SK-N-SH treated with all-trans-retinoic acid at 6 μM for 48 hours (cell line): ENCODE data around the gene RBMS3.

Experiments used
- ATAC-seq: fragments of 200-7000 bp; cut with Tn5 transposase; 3 replicates; pipeline ENCODE4 v1.9.1; 2020; ENCODE audit warnings: mild to moderate bottlenecking, moderate library complexity
- CREB5 ChIP-seq: fragments of 250-450 bp; sonication (Bioruptor Pico); IDR thresholded peaks from 2 replicates; pipeline ENCODE4 v1.5.1; 2020; ENCODE audit warnings: low read depth, mild to moderate bottlenecking, moderate library complexity
- CSDC2 ChIP-seq: fragments of 250-450 bp; sonication (Bioruptor Pico); IDR thresholded peaks from 2 replicates; pipeline ENCODE4 v1.5.0; 2020; ENCODE audit warnings: mild to moderate bottlenecking, moderate library complexity
- CSRNP3 ChIP-seq: fragments of 250-450 bp; sonication (Bioruptor Pico); IDR thresholded peaks from 2 replicates; pipeline ENCODE4 v1.5.1; 2021; ENCODE audit warnings: mild to moderate bottlenecking, moderate library complexity
- ESRRG ChIP-seq: fragments of 250-450 bp; sonication (Bioruptor Pico); IDR thresholded peaks from 2 replicates; pipeline ENCODE4 v1.6.1; 2021; ENCODE audit warnings: mild to moderate bottlenecking
- GLIS3 ChIP-seq: fragments of 250-450 bp; sonication (Bioruptor Pico); IDR thresholded peaks from 2 replicates; pipeline ENCODE4 v1.5.0; 2020; ENCODE audit warnings: mild to moderate bottlenecking, moderate library complexity
- OSR1 ChIP-seq: fragments of 250-450 bp; sonication (Bioruptor Pico); IDR thresholded peaks from 2 replicates; pipeline ENCODE4 v1.8.0; 2022; ENCODE audit warnings: moderate library complexity, mild to moderate bottlenecking, inconsistent platforms
- PATZ1 ChIP-seq: fragments of 250-450 bp; sonication (Bioruptor Pico); IDR thresholded peaks from 2 replicates; pipeline ENCODE4 v1.8.0; 2020; ENCODE audit warnings: mild to moderate bottlenecking, moderate library complexity, borderline replicate concordance
- POU6F1 ChIP-seq: fragments of 250-450 bp; sonication (Bioruptor Pico); IDR thresholded peaks from 2 replicates; pipeline ENCODE4 v1.8.0; 2021; ENCODE audit warnings: low read depth, mild to moderate bottlenecking, moderate library complexity, borderline replicate concordance
- RARB ChIP-seq: fragments of 250-450 bp; sonication (Bioruptor Pico); IDR thresholded peaks from 2 replicates; pipeline ENCODE4 v1.8.0; 2021; ENCODE audit warnings: mild to moderate bottlenecking, moderate library complexity
- SNAI2 ChIP-seq: fragments of 250-450 bp; sonication (Bioruptor Pico); IDR thresholded peaks from 2 replicates; pipeline ENCODE4 v1.5.0; 2020; ENCODE audit warnings: mild to moderate bottlenecking, moderate library complexity
- TCF4 ChIP-seq: fragments of 250-450 bp; sonication (Bioruptor Pico); IDR thresholded peaks from 2 replicates; pipeline ENCODE4 v1.8.0; 2021; ENCODE audit warnings: mild to moderate bottlenecking, moderate library complexity, borderline replicate concordance
- TOX ChIP-seq: fragments of 250-450 bp; sonication (Bioruptor Pico); IDR thresholded peaks from 2 replicates; pipeline ENCODE4 v1.8.0; 2021; ENCODE audit warnings: mild to moderate bottlenecking, moderate library complexity, borderline replicate concordance
- TSHZ2 ChIP-seq: fragments of 250-450 bp; sonication (Bioruptor Pico); IDR thresholded peaks from 2 replicates; pipeline ENCODE4 v1.5.0; 2020; ENCODE audit warnings: mild to moderate bottlenecking, moderate library complexity
- ZC3H10 ChIP-seq: fragments of 250-450 bp; sonication (Bioruptor Pico); IDR thresholded peaks from 2 replicates; pipeline ENCODE4 v1.5.1; 2021; ENCODE audit warnings: mild to moderate bottlenecking, moderate library complexity
- ZFP3 ChIP-seq: fragments of 250-450 bp; sonication (Bioruptor Pico); IDR thresholded peaks from 2 replicates; pipeline ENCODE4 v1.5.0; 2020; ENCODE audit warnings: mild to moderate bottlenecking, moderate library complexity
- ZFP30 ChIP-seq: fragments of 450-650 bp; formaldehyde crosslinking; IDR thresholded peaks from 2 replicates; pipeline ENCODE4 v1.5.0; 2022; ENCODE audit warnings: mild to moderate bottlenecking, moderate library complexity
- ZNF70 ChIP-seq: fragments of 450-650 bp; formaldehyde crosslinking; IDR thresholded peaks from 2 replicates; pipeline ENCODE4 v1.5.0; 2020; ENCODE audit warnings: mild to moderate bottlenecking, moderate library complexity
- ZNF8 ChIP-seq: fragments of 450-650 bp; formaldehyde crosslinking; IDR thresholded peaks from 2 replicates; pipeline ENCODE4 v1.5.0; 2020; ENCODE audit warnings: mild to moderate bottlenecking, moderate library complexity

RBMS3 gene

GRCh38 chr3:29949940-29950616 is 669.2 kb downstream of the RBMS3 start:
- no peak for TF ChIP-seq GLIS3
- TF ChIP-seq ZNF8 (CRISPR knock-in tag) = no peak
- no peak for TF ChIP-seq OSR1 (CRISPR knock-in tag)
- TF ChIP-seq RARB (CRISPR knock-in tag) = no peak
- no peak for TF ChIP-seq CSDC2
- TF ChIP-seq PATZ1 (CRISPR knock-in tag) = no peak
- TF ChIP-seq CREB5 (CRISPR knock-in tag) = no peak
- TF ChIP-seq ZNF70 (CRISPR knock-in tag) = no peak
- no peak for TF ChIP-seq ESRRG (CRISPR knock-in tag)
- no peak for TF ChIP-seq ZFP3 (CRISPR knock-in tag)
- no peak for TF ChIP-seq SNAI2 (CRISPR knock-in tag)
- no peak for TF ChIP-seq ZC3H10 (CRISPR knock-in tag)
- no peak for TF ChIP-seq ZFP30 (CRISPR knock-in tag)
- TF ChIP-seq CSRNP3 (CRISPR knock-in tag) = no peak
- peak; percentile 74 for ATAC-seq

GRCh38 chr3:29952431-29952830 is 671.6 kb downstream of the RBMS3 start:
- no peak for ATAC-seq
- TF ChIP-seq ZFP30 (CRISPR knock-in tag) (no peak), PATZ1 (CRISPR knock-in tag) (no peak), TSHZ2 (CRISPR knock-in tag) (no peak), ZNF8 (CRISPR knock-in tag) (no peak), ZC3H10 (CRISPR knock-in tag) (no peak), SNAI2 (CRISPR knock-in tag) (no peak), ZFP3 (CRISPR knock-in tag) (no peak), TOX (CRISPR knock-in tag) (no peak), TCF4 (CRISPR knock-in tag) (no peak)
- TF ChIP-seq, all 23 proteins: peak for 0

- TF ChIP-seq RARB (CRISPR knock-in tag) (no peak), POU6F1 (CRISPR knock-in tag) (no peak), ZNF8 (CRISPR knock-in tag) (no peak), CSDC2 (no peak), ESRRG (CRISPR knock-in tag) (no peak)
- no peak for ATAC-seq
These were observed 674.5 kb downstream of the RBMS3 start for GRCh38 chr3:29955413-29955812.
